ENCODE results near the gene CPM. TPM values are rescaled to one million over a fixed set of nuclear protein-coding genes. Genes with fewer than 3 reads are reported as not detected.

CPM gene
- total and polyA plus RNA-seq, 12 donors = 2.1 to 17.8 (median 5.4) TPM

GRCh38 chr12:68978678-68979077 lies 45.7 kb upstream of the CPM start:
- intact Hi-C loops (cut with DNase I) = no loop called here
- no peak for DNase-seq
- Histone ChIP-seq H3K4me3 (no peak overlapping the region), H3K27me3 (no peaks in the 10 kb centered on the region), H3K36me3 (no peaks in the 10 kb centered on the region), H3K9me3 (peaks cover 0 to 15% (median 8%) of the 10 kb centered on the region in 11 donors), H3K4me1 (peaks cover 0 to 25% (median 10%) of the 10 kb centered on the region in 9 donors), H3K27ac (peak overlapping the region in 1 of 10 donors; percentile 39)
- 65 to 79% methylated on average over 2 of the region's 2 CpGs for WGBS, 2 donors
- ATAC-seq = peak in 2 of 8 donors; percentile 47 to 52
- TF ChIP-seq CTCF (IDR thresholded peaks at IDR 0.05) = no peak

- DNase-seq (no peak), ATAC-seq (peak in 4 of 8 donors; percentile 31 to 59 (median 46))
- intact Hi-C loops (cut with DNase I) = no loop called here
- WGBS, 2 donors = 31 to 48% methylated on average over 1 of the region's 1 CpG
- peak in 2 of 9 donors; percentile 5 to 17 for TF ChIP-seq CTCF (IDR thresholded peaks at IDR 0.05)
- Histone ChIP-seq H3K27me3 (no peaks in the 10 kb centered on the region), H3K27ac (peak overlapping the region in 1 of 10 donors; percentile 29), H3K4me1 (peaks cover 0 to 25% (median 10%) of the 10 kb centered on the region in 9 donors), H3K9me3 (peaks cover 0 to 9% (median 3%) of the 10 kb centered on the region in 11 donors), H3K4me3 (no peak overlapping the region), H3K36me3 (no peaks in the 10 kb centered on the region)
Observed at GRCh38 chr12:68977909-68978610, 45.1 kb upstream of the CPM start.

- intact Hi-C loops (cut with DNase I) = no loop called here
- 77 to 78% methylated on average over 3 of the region's 3 CpGs for WGBS, 2 donors
- H3K9me3 ChIP-seq = peaks cover 0 to 1% (median 0%) of the 10 kb centered on the region in 11 donors
- no peak for TF ChIP-seq CTCF (IDR thresholded peaks at IDR 0.05)
- ATAC-seq = no peak
- H3K4me3 ChIP-seq = no peak overlapping the region
- no peak for DNase-seq
- H3K36me3 ChIP-seq = no peaks in the 10 kb centered on the region
- no peak overlapping the region for H3K27ac ChIP-seq
- H3K4me1 ChIP-seq = peaks cover 0 to 31% (median 10%) of the 10 kb centered on the region in 9 donors
- H3K27me3 ChIP-seq = no peaks in the 10 kb centered on the region
Observed at GRCh38 chr12:68977335-68977734, 44.4 kb upstream of the CPM start.

- no peaks in the 10 kb centered on the region for H3K27me3 ChIP-seq
- H3K27ac ChIP-seq = no peak overlapping the region
- H3K4me3 ChIP-seq = no peak overlapping the region
- 95 to 98% methylated on average over 2 of the region's 2 CpGs for WGBS, 2 donors
- intact Hi-C loops (cut with DNase I) = no loop called here
- H3K36me3 ChIP-seq = no peaks in the 10 kb centered on the region
- no peaks in the 10 kb centered on the region for H3K9me3 ChIP-seq
- DNase-seq = no peak
- ATAC-seq = no peak
- TF ChIP-seq CTCF (IDR thresholded peaks at IDR 0.05) = no peak
- H3K4me1 ChIP-seq = peaks cover 0 to 33% (median 10%) of the 10 kb centered on the region in 9 donors
Observed at GRCh38 chr12:68976395-68976841, 43.4 kb upstream of the CPM start.

All from heart right ventricle (tissue), 16 donors.